NT2/D1 (cell line): Measurements from ENCODE around the gene TLCD2.

ENCODE experiments used
- DNase-seq: peaks from one replicate; pipeline ENCODE4 v3.0.0-alpha.2; 2011; ENCODE audit warnings: low read depth, low spot score
- H3K27me3 ChIP-seq: 2 replicates; pipeline ENCODE4 v1.6.0; 2011; ENCODE audit warnings: mild to moderate bottlenecking; ENCODE audit not compliant: insufficient read length, insufficient read depth
- H3K36me3 ChIP-seq: 2 replicates; pipeline ENCODE4 v1.6.1; 2011; ENCODE audit warnings: mild to moderate bottlenecking, low read length, mixed read lengths; ENCODE audit not compliant: insufficient read depth, insufficient read length
- H3K4me1 ChIP-seq: 2 replicates; pipeline ENCODE4 v1.5.1; 2011; ENCODE audit not compliant: insufficient read depth, insufficient read length
- H3K4me3 ChIP-seq: 2 replicates; pipeline ENCODE4 v1.5.1; 2011; ENCODE audit warnings: low read depth; ENCODE audit not compliant: insufficient read length
- H3K9ac ChIP-seq: 2 replicates; pipeline ENCODE4 v1.6.0; 2011; ENCODE audit warnings: low read depth; ENCODE audit not compliant: insufficient read length
- H3K9me3 ChIP-seq: 2 replicates; pipeline ENCODE4 v1.5.1; 2011; ENCODE audit warnings: mild to moderate bottlenecking, low read length; ENCODE audit not compliant: insufficient read depth
- SUZ12 ChIP-seq: IDR thresholded peaks from 2 replicates; pipeline ENCODE4 v1.6.1; 2011; ENCODE audit not compliant: insufficient read length, insufficient read depth; ENCODE audit errors: extremely low read depth
- YY1 ChIP-seq: IDR thresholded peaks from 2 replicates; pipeline ENCODE4 v1.6.1; 2011; ENCODE audit not compliant: insufficient read length, insufficient read depth
- ZNF274 ChIP-seq: IDR thresholded peaks from 2 replicates; pipeline ENCODE4 v1.6.1; 2011; ENCODE audit warnings: mild to moderate bottlenecking, low read depth, low read length

The TLCD2 gene

GRCh38 chr17:1709971-1710806 is at the start of gene TLCD2:
Gene TLCD2, minus strand, starts transcription at chr17:1710377. Its CDS starts 135 bp downstream, at chr17:1710242.
- TF ChIP-seq YY1 (no peak), ZNF274 (no peak), SUZ12 (no peak)
- peaks cover 18% of the 10 kb centered on the region for H3K4me1 ChIP-seq
- H3K9ac ChIP-seq, result peak within 1 kb of the TSS; percentile 67
- peaks cover 27% of the 10 kb centered on the region for H3K36me3 ChIP-seq
- H3K27me3 ChIP-seq, result peaks cover 3% of the 10 kb centered on the region
- H3K9me3 ChIP-seq, result no peaks in the 10 kb centered on the region
- H3K4me3 ChIP-seq, result peak within 1 kb of the TSS; percentile 50
- no peak for DNase-seq

- Histone ChIP-seq H3K9me3 (no peaks in the 10 kb centered on the region), H3K9ac (no peak overlapping the region), H3K4me3 (no peak overlapping the region), H3K27me3 (no peaks in the 10 kb centered on the region), H3K36me3 (no peaks in the 10 kb centered on the region), H3K4me1 (peaks cover 9% of the 10 kb centered on the region)
- no peak for TF ChIP-seq SUZ12
- TF ChIP-seq YY1, result no peak
- no peak for TF ChIP-seq ZNF274
- DNase-seq, result no peak
Measured at GRCh38 chr17:1759529-1759928, 49.4 kb upstream of the TLCD2 start.

GRCh38 chr17:1758807-1759206 is 48.6 kb upstream of the TLCD2 start:
- Histone ChIP-seq H3K9me3 (no peaks in the 10 kb centered on the region), H3K9ac (no peak overlapping the region), H3K36me3 (no peaks in the 10 kb centered on the region), H3K4me1 (peaks cover 6% of the 10 kb centered on the region), H3K27me3 (no peaks in the 10 kb centered on the region), H3K4me3 (no peak overlapping the region)
- no peak for TF ChIP-seq SUZ12
- TF ChIP-seq YY1, result no peak
- no peak for TF ChIP-seq ZNF274
- no peak for DNase-seq

- TF ChIP-seq SUZ12 (no peak), ZNF274 (no peak), YY1 (no peak)
- no peak overlapping the region for H3K9ac ChIP-seq
Measured at GRCh38 chr17:1755827-1756262, 45.7 kb upstream of the TLCD2 start.

GRCh38 chr17:1755252-1755826 is 45.2 kb upstream of the TLCD2 start:
- DNase-seq, result no peak
- H3K4me1 ChIP-seq, result no peaks in the 10 kb centered on the region
- TF ChIP-seq YY1, result no peak
- TF ChIP-seq SUZ12, result no peak
- no peak for TF ChIP-seq ZNF274
- no peaks in the 10 kb centered on the region for H3K9me3 ChIP-seq
- no peak overlapping the region for H3K4me3 ChIP-seq
- no peaks in the 10 kb centered on the region for H3K36me3 ChIP-seq
- no peak overlapping the region for H3K9ac ChIP-seq
- no peaks in the 10 kb centered on the region for H3K27me3 ChIP-seq

More at GRCh38 chr17:1755827-1756262, 45.7 kb upstream of the TLCD2 start:
- no peak for DNase-seq
- Histone ChIP-seq H3K9me3 (no peaks in the 10 kb centered on the region), H3K4me1 (no peaks in the 10 kb centered on the region), H3K27me3 (no peaks in the 10 kb centered on the region), H3K36me3 (no peaks in the 10 kb centered on the region), H3K4me3 (no peak overlapping the region)

GRCh38 chr17:1754430-1755112 is 44.4 kb upstream of the TLCD2 start:
- no peak for TF ChIP-seq ZNF274
- no peak for TF ChIP-seq SUZ12
- no peak for TF ChIP-seq YY1
- Histone ChIP-seq H3K4me1 (no peaks in the 10 kb centered on the region), H3K27me3 (no peaks in the 10 kb centered on the region), H3K9ac (no peak overlapping the region), H3K4me3 (no peak overlapping the region), H3K9me3 (no peaks in the 10 kb centered on the region), H3K36me3 (no peaks in the 10 kb centered on the region)
- DNase-seq, result no peak

- DNase-seq, result no peak
Measured at GRCh38 chr17:1753767-1754429, 43.7 kb upstream of the TLCD2 start.

More at GRCh38 chr17:1753767-1754429, 43.7 kb upstream of the TLCD2 start:
- H3K36me3 ChIP-seq, result no peaks in the 10 kb centered on the region
- H3K27me3 ChIP-seq, result no peaks in the 10 kb centered on the region
- no peaks in the 10 kb centered on the region for H3K9me3 ChIP-seq
- no peak overlapping the region for H3K4me3 ChIP-seq
- H3K9ac ChIP-seq, result no peak overlapping the region
- H3K4me1 ChIP-seq, result no peaks in the 10 kb centered on the region
- TF ChIP-seq SUZ12 (no peak), ZNF274 (no peak), YY1 (no peak)
